IMR-90 (cell line): ENCODE data around the gene KIF16B. TPM values are rescaled to one million over a fixed set of nuclear protein-coding genes. Genes with fewer than 3 reads are reported as not detected.

Experiments used
- ATAC-seq: fragments of 200-7000 bp; cut with Tn5 transposase; 2 replicates; pipeline ENCODE4 v1.9.1; 2020; ENCODE audit warnings: low read depth, mild to moderate bottlenecking, moderate library complexity
- BruUV-seq: library from RNA; stranded (reverse); fragments of 400-500 nt; replicated peaks from 2 replicates; lab custom pipeline; 2021; lab: Mats Ljungman, UMichigan
- CTCF ChIA-PET: fragments of 300-600 bp; formaldehyde crosslinking; extraction: SDS; loops from one replicate; lab custom pipeline; 2021; ENCODE audit warnings: antibody characterized with exemption; lab: Yijun Ruan, JAX
- POLR2A ChIA-PET: fragments of 300-600 bp; sonication (Branson Sonifier 250); formaldehyde crosslinking; loops from one replicate; lab custom pipeline; 2022; ENCODE audit warnings: antibody characterized with exemption; ENCODE audit not compliant: unreplicated experiment; lab: Charles Lee
- DNase-seq: peaks from one replicate; pipeline ENCODE4 v3.0.0; 2013
- H2AFZ ChIP-seq: replicated peaks from 2 replicates; pipeline ENCODE3; 2013; ENCODE audit warnings: low read length, mild to moderate bottlenecking; ENCODE audit not compliant: poor library complexity
- H2AK5ac ChIP-seq: 2 replicates; pipeline ENCODE4 v1.6.1; 2013; ENCODE audit warnings: low read depth, low read length, inconsistent platforms
- H2AK9ac ChIP-seq: replicated peaks from 2 replicates; pipeline ENCODE3; 2013; ENCODE audit warnings: mild to moderate bottlenecking, low read depth, low read length, moderate library complexity; ENCODE audit not compliant: poor library complexity
- H2BK120ac ChIP-seq: 2 replicates; pipeline ENCODE4 v1.6.1; 2013; ENCODE audit warnings: low read depth, low read length, inconsistent platforms
- H2BK15ac ChIP-seq: 3 replicates; pipeline ENCODE4 v1.6.1; 2013; ENCODE audit warnings: low read depth, low read length, inconsistent platforms
- H2BK20ac ChIP-seq: 2 replicates; pipeline ENCODE4 v1.6.1; 2013; ENCODE audit warnings: low read depth, mild to moderate bottlenecking, inconsistent platforms, low read length, moderate library complexity
- H2BK5ac ChIP-seq: 2 replicates; pipeline ENCODE4 v1.6.1; 2013; ENCODE audit warnings: mild to moderate bottlenecking, low read depth, low read length, inconsistent platforms; ENCODE audit not compliant: poor library complexity, severe bottlenecking
- H3K14ac ChIP-seq: replicated peaks from 2 replicates; pipeline ENCODE4 v1.6.1; 2013; ENCODE audit warnings: low read depth, low read length, inconsistent platforms
- H3K18ac ChIP-seq: 2 replicates; pipeline ENCODE4 v1.6.1; 2013; ENCODE audit warnings: low read depth, low read length, control low read depth
- H3K23ac ChIP-seq: 2 replicates; pipeline ENCODE4 v1.6.1; 2013; ENCODE audit warnings: low read depth, low read length, inconsistent platforms
- H3K27ac ChIP-seq: 2 replicates; pipeline ENCODE4 v1.5.1; 2013; ENCODE audit warnings: mild to moderate bottlenecking, control low read depth, low read length; ENCODE audit not compliant: insufficient read depth
- H3K27me3 ChIP-seq: 2 replicates; pipeline ENCODE4 v1.6.1; 2013; ENCODE audit warnings: low read length; ENCODE audit not compliant: control insufficient read depth, insufficient read depth
- H3K36me3 ChIP-seq: 2 replicates; pipeline ENCODE4 v1.6.1; 2013; ENCODE audit warnings: low read length, mixed read lengths; ENCODE audit not compliant: control insufficient read depth, insufficient read depth
- H3K4ac ChIP-seq: 2 replicates; pipeline ENCODE4 v1.6.1; 2013; ENCODE audit warnings: low read depth, low read length, inconsistent platforms
- H3K4me1 ChIP-seq: 2 replicates; pipeline ENCODE4 v1.6.1; 2013; ENCODE audit warnings: low read length, mixed read lengths; ENCODE audit not compliant: control insufficient read depth, insufficient read depth
- H3K4me2 ChIP-seq: 2 replicates; pipeline ENCODE4 v1.6.1; 2013; ENCODE audit warnings: low read depth, mild to moderate bottlenecking, control low read depth, low read length, moderate library complexity
- H3K4me3 ChIP-seq: 2 replicates; pipeline ENCODE4 v1.5.1; 2013; ENCODE audit warnings: low read depth, mild to moderate bottlenecking, control low read depth, low read length, moderate library complexity; ENCODE audit not compliant: insufficient read depth
- H3K56ac ChIP-seq: 2 replicates; pipeline ENCODE4 v1.6.1; 2013; ENCODE audit warnings: low read length, inconsistent platforms; ENCODE audit not compliant: insufficient read depth; ENCODE audit errors: extremely low read depth
- H3K79me1 ChIP-seq, 2 experiments: 2 replicates each; pipeline ENCODE4 v1.6.1; 2013; ENCODE audit warnings: low read length in 2 of 2, inconsistent platforms in 1 of 2, low read depth in 1 of 2
- H3K9ac ChIP-seq: 2 replicates; pipeline ENCODE4 v1.6.1; 2013; ENCODE audit warnings: low read depth, low read length, control low read depth
- H3K9me1 ChIP-seq: 2 replicates; pipeline ENCODE4 v1.6.1; 2013; ENCODE audit warnings: low read length, inconsistent platforms; ENCODE audit not compliant: insufficient read depth
- H3K9me3 ChIP-seq: 2 replicates; pipeline ENCODE4 v1.6.1; 2013; ENCODE audit warnings: low read length; ENCODE audit not compliant: control insufficient read depth, insufficient read depth
- H4K20me1 ChIP-seq: 2 replicates; pipeline ENCODE4 v1.6.1; 2013; ENCODE audit warnings: low read length, inconsistent platforms; ENCODE audit not compliant: insufficient read depth
- H4K5ac ChIP-seq: 2 replicates; pipeline ENCODE4 v1.6.1; 2013; ENCODE audit warnings: mild to moderate bottlenecking, low read depth, low read length, control low read depth
- H4K8ac ChIP-seq, 2 experiments: 2 replicates each; pipeline ENCODE4 v1.6.1; 2013; ENCODE audit warnings: low read depth in 2 of 2, low read length in 2 of 2, control low read depth in 1 of 2, inconsistent platforms in 1 of 2
- H4K91ac ChIP-seq: 2 replicates; pipeline ENCODE4 v1.6.1; 2013; ENCODE audit warnings: low read depth, low read length, inconsistent platforms; ENCODE audit not compliant: insufficient read depth
- BHLHE40 ChIP-seq: fragments of 150-350 bp; IDR thresholded peaks from 2 replicates; pipeline ENCODE4 v1.6.1; 2016; ENCODE audit warnings: mild to moderate bottlenecking, low read depth, low read length
- CEBPB ChIP-seq: IDR thresholded peaks from 2 replicates; pipeline ENCODE4 v1.6.1; 2012; ENCODE audit warnings: low read depth, low read length, improper control_type of control experiment
- CHD1 ChIP-seq: IDR thresholded peaks from 2 replicates; pipeline ENCODE4 v1.6.1; 2012; ENCODE audit warnings: low read depth, low read length, improper control_type of control experiment
- ELK1 ChIP-seq: fragments of 150-350 bp; IDR thresholded peaks from 2 replicates; pipeline ENCODE4 v1.6.1; 2016; ENCODE audit warnings: low read depth, mild to moderate bottlenecking, low read length, moderate library complexity, borderline replicate concordance
- FOS ChIP-seq: fragments of 150-350 bp; IDR thresholded peaks from 2 replicates; pipeline ENCODE4 v1.6.1; 2016; ENCODE audit warnings: low read depth, low read length
- MAFK ChIP-seq: IDR thresholded peaks from 2 replicates; pipeline ENCODE4 v1.6.1; 2012; ENCODE audit warnings: low read depth, low read length, improper control_type of control experiment
- MAZ ChIP-seq: IDR thresholded peaks from 2 replicates; pipeline ENCODE4 v1.6.1; 2012; ENCODE audit warnings: low read depth, mild to moderate bottlenecking, low read length, improper control_type of control experiment, moderate library complexity, borderline replicate concordance
- MXI1 ChIP-seq: IDR thresholded peaks from 2 replicates; pipeline ENCODE4 v1.6.1; 2012; ENCODE audit warnings: low read depth, mild to moderate bottlenecking, low read length, moderate library complexity, borderline replicate concordance
- NFE2L2 ChIP-seq: fragments of 150-350 bp; IDR thresholded peaks from 2 replicates; pipeline ENCODE4 v1.6.1; 2016; ENCODE audit warnings: low read depth, mild to moderate bottlenecking, low read length
- POLR2A ChIP-seq: IDR thresholded peaks from 2 replicates; pipeline ENCODE4 v1.6.1; 2012; ENCODE audit warnings: mild to moderate bottlenecking, low read depth, low read length
- RAD21 ChIP-seq: IDR thresholded peaks from 2 replicates; pipeline ENCODE4 v1.6.1; 2012; ENCODE audit warnings: low read length, improper control_type of control experiment
- SMC3 ChIP-seq: fragments of 150-350 bp; IDR thresholded peaks from 2 replicates; pipeline ENCODE4 v1.6.1; 2016; ENCODE audit warnings: low read depth, mild to moderate bottlenecking, antibody characterized with exemption, low read length, moderate library complexity
- WGBS, 2 experiments: methylation state at CpG; one replicate each; pipeline versions ENCODE4 v1.1.5 to v1.1.7; 2013; ENCODE audit warnings: missing lambda C conversion rate in 2 of 2; ENCODE audit not compliant: insufficient read length in 1 of 2; ENCODE audit errors: extremely low coverage in 2 of 2; 5-methylcytosine and 5-hydroxymethylcytosine counted together
- dilution Hi-C: fragments of 300-500 bp; cut with HindIII; formaldehyde crosslinking; loops from one replicate; pipeline ENCODE4 v1.14.3; 2018; ENCODE audit warnings: low sequenced_read_pairs; ENCODE audit not compliant: unreplicated experiment
- in situ Hi-C: fragments of 300-500 bp; cut with MboI; formaldehyde crosslinking; loops from 3 replicates; pipeline ENCODE4 v1.14.3; 2019; ENCODE audit warnings: low sequenced_read_pairs, inconsistent platforms, mixed read lengths
- intact Hi-C: fragments of 100-400 bp; cut with micrococcal nuclease; formaldehyde crosslinking; loops from 2 replicates; pipeline ENCODE4 v1.10.0; 2022
- polyA plus RNA-seq, 3 experiments: library from polyadenylated mRNA; depleted of rRNA; stranded (reverse); fragments of >200 nt; gene quantifications; 2 replicates each; pipeline ENCODE4 v1.2.3, GENCODE V29; 2012; ENCODE audit warnings: low replicate concordance in 1 of 3
- total RNA-seq: library from RNA; depleted of rRNA; stranded (reverse); fragments of >200 nt; gene quantifications from 2 replicates; pipeline ENCODE4 v1.2.3, GENCODE V29; 2012

Gene KIF16B
- total and polyA plus RNA-seq, 2 of the 4 experiments (the other 2 are of a cell fraction) = 4.7 to 10.0 TPM

GRCh38 chr20:16438100-16438499 is 135.1 kb downstream of the KIF16B start:
- Histone ChIP-seq H3K23ac (no peak overlapping the region), H2BK15ac (no peak overlapping the region), H3K56ac (no peak overlapping the region), H4K8ac (no peak overlapping the region), H4K91ac (no peak overlapping the region), H3K4me3 (no peak overlapping the region), H3K14ac (no peak overlapping the region), H2AK5ac (no peak overlapping the region), H3K4me1 (no peaks in the 10 kb centered on the region), H2BK20ac (no peak overlapping the region), H3K18ac (no peak overlapping the region), H3K9me1 (no peaks in the 10 kb centered on the region; the same call in 1 of the 2 replicates), H3K79me1 (no peaks in the 10 kb centered on the region), H3K4me2 (no peak overlapping the region), H4K20me1 (no peaks in the 10 kb centered on the region), H2BK5ac (no peak overlapping the region), H3K9ac (no peak overlapping the region), H3K4ac (no peak overlapping the region), H3K36me3 (no peaks in the 10 kb centered on the region), H3K9me3 (no peaks in the 10 kb centered on the region), H3K27ac (no peak overlapping the region), H2BK120ac (no peak overlapping the region), H4K5ac (no peak overlapping the region), H2AK9ac (no peak overlapping the region), H3K27me3 (no peaks in the 10 kb centered on the region), H2AFZ (no peak overlapping the region)
- DNase-seq (no peak), ATAC-seq (no peak)
- ChIA-PET POLR2A (interaction anchor here (0.6 kb wide), 1 partner anchor 111 kb away, joined by 3 read pairs; no protein-coding TSS in a partner anchor), CTCF (no interaction called here)
- dilution Hi-C loops (no loop called here), intact Hi-C loops (no loop called here), in situ Hi-C loops (no loop called here)
- BruUV-seq = no TSS peak
- no CpG with 5 or more reads among the region's 3 CpGs for WGBS, 2 experiments
- TF ChIP-seq MAZ (no peak), CHD1 (no peak), ELK1 (no peak), POLR2A (no peak), CEBPB (no peak), MXI1 (no peak), SMC3 (no peak), RAD21 (no peak), NFE2L2 (no peak), BHLHE40 (no peak), FOS (no peak), MAFK (no peak)
